ENCODE measurements around the gene TRIM27.

DNA sequence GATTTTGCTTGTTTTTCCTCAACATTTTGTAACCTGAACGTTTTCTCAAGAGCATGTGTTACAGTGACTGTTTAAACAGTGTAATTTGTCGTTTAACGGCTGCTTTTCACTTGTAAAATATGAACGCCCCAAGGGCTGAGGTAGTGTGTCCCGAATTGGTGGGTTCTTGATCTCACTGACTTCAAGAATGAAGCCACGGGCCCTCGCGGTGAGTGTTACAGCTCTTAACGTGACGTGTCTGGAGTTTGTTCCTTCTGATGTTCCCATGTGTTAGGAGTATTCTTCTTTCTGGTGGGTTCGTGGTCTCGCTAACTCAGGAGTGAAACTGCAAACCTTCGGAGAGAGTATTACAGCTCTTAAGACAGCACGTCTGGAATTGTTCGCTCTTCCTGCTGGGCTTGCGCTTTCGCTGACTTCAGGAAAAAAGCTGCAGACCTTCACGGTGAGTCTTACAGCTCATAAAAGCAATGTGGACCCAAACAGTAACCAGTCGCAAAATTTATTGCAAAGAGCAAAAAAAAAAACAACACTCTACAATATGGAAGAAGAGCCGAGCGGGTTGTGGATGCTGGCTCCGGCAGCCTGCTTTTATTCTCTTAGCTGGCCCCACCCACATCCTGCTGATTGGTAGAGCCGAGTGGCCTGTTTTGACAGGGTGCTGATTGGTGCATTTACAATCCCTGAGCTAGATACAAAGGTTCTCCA lies 25.1 kb upstream of the TRIM27 start:
- TF ChIP-seq, protein P1, sequence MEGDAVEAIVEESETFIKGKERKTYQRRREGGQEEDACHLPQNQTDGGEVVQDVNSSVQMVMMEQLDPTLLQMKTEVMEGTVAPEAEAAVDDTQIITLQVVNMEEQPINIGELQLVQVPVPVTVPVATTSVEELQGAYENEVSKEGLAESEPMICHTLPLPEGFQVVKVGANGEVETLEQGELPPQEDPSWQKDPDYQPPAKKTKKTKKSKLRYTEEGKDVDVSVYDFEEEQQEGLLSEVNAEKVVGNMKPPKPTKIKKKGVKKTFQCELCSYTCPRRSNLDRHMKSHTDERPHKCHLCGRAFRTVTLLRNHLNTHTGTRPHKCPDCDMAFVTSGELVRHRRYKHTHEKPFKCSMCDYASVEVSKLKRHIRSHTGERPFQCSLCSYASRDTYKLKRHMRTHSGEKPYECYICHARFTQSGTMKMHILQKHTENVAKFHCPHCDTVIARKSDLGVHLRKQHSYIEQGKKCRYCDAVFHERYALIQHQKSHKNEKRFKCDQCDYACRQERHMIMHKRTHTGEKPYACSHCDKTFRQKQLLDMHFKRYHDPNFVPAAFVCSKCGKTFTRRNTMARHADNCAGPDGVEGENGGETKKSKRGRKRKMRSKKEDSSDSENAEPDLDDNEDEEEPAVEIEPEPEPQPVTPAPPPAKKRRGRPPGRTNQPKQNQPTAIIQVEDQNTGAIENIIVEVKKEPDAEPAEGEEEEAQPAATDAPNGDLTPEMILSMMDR (IDR thresholded peaks at IDR 0.05): no peak
- TF ChIP-seq POLR2A (IDR thresholded peaks at IDR 0.05): no peak
